Activated T-helper 1 cell treated with anti-CD3 and anti-CD28 coated beads, Interleukin-12 subunit alpha, Interleukin-12 subunit beta, Interleukin-2, Interleukin-4 antibody, amounts not matched to agents 30 ng/mL and 10 ng/mL and 1 ng/mL, durations not matched to agents 14 hours and 24 hours and 36 hours (primary cell): ENCODE results near the gene TENM4. TPM values are rescaled to one million over a fixed set of nuclear protein-coding genes. Genes with fewer than 3 reads are reported as not detected.

Experiments
- DNase-seq: peaks from one replicate; pipeline ENCODE4 v3.0.0; 2021; ENCODE audit warnings: low spot score
- H3K27ac Mint-ChIP-seq: one replicate; pipeline ENCODE4 v1.8.0; 2021; ENCODE audit warnings: mild to moderate bottlenecking, mixed read lengths
- H3K27me3 Mint-ChIP-seq: one replicate; pipeline ENCODE4 v1.8.0; 2022; ENCODE audit warnings: mild to moderate bottlenecking, moderate library complexity, mixed read lengths; ENCODE audit not compliant: insufficient read depth
- H3K36me3 Mint-ChIP-seq: one replicate; pipeline ENCODE4 v1.8.0; 2021; ENCODE audit warnings: low read depth, mixed read lengths
- H3K4me1 Mint-ChIP-seq: one replicate; pipeline ENCODE4 v1.8.0; 2021; ENCODE audit warnings: low read depth, mixed read lengths
- H3K4me3 Mint-ChIP-seq: one replicate; pipeline ENCODE4 v1.8.0; 2021; ENCODE audit warnings: mild to moderate bottlenecking, moderate library complexity, mixed read lengths
- H3K9me3 Mint-ChIP-seq: one replicate; pipeline ENCODE4 v1.8.0; 2021; ENCODE audit warnings: mixed read lengths
- intact Hi-C: fragments of 100-400 bp; cut with micrococcal nuclease; formaldehyde crosslinking; loops from one replicate; pipeline ENCODE4 v1.15.1; 2024
- total RNA-seq: library from RNA; stranded (reverse); gene quantifications from 2 replicates; pipeline ENCODE4 v1.2.3, GENCODE V29; 2022

Gene TENM4
- total RNA-seq, 1 donor from 2014 or later: 0.03 TPM

DNA sequence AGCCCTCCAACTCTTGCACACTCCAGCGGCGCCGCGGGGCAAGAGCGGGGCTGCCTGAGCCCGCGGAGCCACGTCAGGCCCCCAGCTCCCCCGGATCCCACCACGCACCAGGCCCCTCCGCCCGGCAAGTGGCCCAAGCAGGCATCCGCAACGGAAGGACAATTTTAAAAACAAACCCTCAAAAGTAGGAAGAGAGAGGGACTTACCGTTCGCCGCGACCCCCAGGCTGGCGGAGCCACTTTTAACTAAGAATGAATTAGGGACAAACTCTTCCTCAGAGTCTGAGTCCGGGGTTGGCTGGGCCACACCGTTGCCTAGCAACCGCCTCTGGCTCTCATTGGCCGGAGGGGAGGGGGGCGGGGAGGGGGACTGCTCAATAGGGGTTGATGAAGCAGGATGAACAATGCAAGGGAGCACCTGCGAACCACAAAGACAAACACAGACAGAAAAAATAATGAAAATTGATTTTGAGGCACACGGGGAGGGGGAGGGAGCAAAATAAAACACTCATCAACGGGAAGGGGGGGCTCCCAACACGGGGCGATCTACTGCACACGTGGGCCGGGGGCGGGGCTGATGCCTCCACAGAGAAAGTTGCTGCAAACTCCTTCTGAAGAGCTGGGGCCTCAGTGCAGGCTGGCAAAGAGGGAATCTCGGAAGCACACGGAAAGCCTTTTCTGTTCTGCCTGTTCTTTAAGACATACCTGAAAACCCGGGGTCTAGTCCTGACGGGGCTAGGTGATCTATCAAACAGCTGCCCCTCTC, 478.7 kb downstream of the TENM4 start:
- no peak for DNase-seq
- intact Hi-C loops: no loop called here
- Mint-ChIP-seq H3K9me3 (no peaks in the 10 kb centered on the region), H3K4me3 (no peak overlapping the region), H3K27ac (no peak overlapping the region), H3K4me1 (no peaks in the 10 kb centered on the region), H3K27me3 (peaks cover 24% of the 10 kb centered on the region), H3K36me3 (no peaks in the 10 kb centered on the region)

DNA sequence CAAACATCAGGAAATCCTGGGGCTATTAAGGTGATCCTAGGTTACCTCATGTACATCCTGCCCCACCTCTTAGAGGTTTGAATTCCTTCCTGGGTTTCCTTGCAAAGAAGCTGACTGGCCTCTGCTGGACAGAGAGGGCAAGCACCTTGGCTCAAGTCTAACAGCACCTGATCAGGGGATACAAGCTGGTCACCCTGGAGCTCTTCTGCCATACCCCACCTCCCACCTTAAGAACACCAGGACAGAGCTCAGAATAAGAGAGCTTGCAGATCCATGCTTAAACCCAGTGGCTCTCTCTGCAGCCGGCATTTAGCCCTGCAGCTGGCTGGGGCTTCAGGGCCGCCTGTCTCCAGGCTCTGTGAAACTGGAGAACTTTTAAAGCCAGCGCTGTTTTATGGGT, 479.6 kb downstream of the TENM4 start:
- no peaks in the 10 kb centered on the region for H3K36me3 Mint-ChIP-seq
- intact Hi-C loops: no loop called here
- H3K27ac Mint-ChIP-seq: no peak overlapping the region
- H3K9me3 Mint-ChIP-seq: no peaks in the 10 kb centered on the region
- H3K27me3 Mint-ChIP-seq: peaks cover 24% of the 10 kb centered on the region
- H3K4me3 Mint-ChIP-seq: no peak overlapping the region
- no peaks in the 10 kb centered on the region for H3K4me1 Mint-ChIP-seq
- no peak for DNase-seq

- Mint-ChIP-seq H3K4me3 (no peak overlapping the region), H3K27me3 (peaks cover 23% of the 10 kb centered on the region), H3K36me3 (no peaks in the 10 kb centered on the region), H3K27ac (no peak overlapping the region), H3K9me3 (no peaks in the 10 kb centered on the region), H3K4me1 (no peaks in the 10 kb centered on the region)
- intact Hi-C loops: no loop called here
- no peak for DNase-seq
Measured at GRCh38 chr11:78958444-78958843, 482.4 kb downstream of the TENM4 start.

- no peak overlapping the region for H3K4me3 Mint-ChIP-seq
- H3K27ac Mint-ChIP-seq: no peak overlapping the region
- no peak for DNase-seq
- no peaks in the 10 kb centered on the region for H3K36me3 Mint-ChIP-seq
- H3K9me3 Mint-ChIP-seq: no peaks in the 10 kb centered on the region
- H3K27me3 Mint-ChIP-seq: peaks cover 24% of the 10 kb centered on the region
- intact Hi-C loops: no loop called here
- no peaks in the 10 kb centered on the region for H3K4me1 Mint-ChIP-seq
Measured at GRCh38 chr11:78957476-78958245, 483.2 kb downstream of the TENM4 start.

DNA sequence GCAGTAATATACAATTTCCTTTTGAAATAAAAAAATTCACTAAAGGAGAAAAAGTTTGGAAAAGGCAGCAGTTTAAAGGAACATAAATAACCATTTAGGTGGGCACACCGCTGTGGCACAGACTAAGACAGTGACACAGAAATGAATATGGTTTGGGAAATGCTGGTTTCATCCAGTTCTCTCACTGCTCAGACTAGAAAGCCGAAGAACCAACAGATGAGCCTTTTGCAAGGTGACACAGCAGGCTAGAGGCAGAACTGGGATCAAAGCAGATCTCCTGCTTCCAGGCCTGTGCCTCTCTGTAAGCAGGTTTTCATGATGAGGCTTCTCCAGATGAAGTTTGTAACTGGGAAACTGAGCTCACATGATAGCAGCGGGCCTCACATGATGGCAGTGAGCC, 486.1 kb downstream of the TENM4 start:
- H3K27ac Mint-ChIP-seq: no peak overlapping the region
- no peaks in the 10 kb centered on the region for H3K9me3 Mint-ChIP-seq
- intact Hi-C loops: no loop called here

GRCh38 chr11:78954261-78954660, 486.6 kb downstream of the TENM4 start:
- Mint-ChIP-seq H3K9me3 (no peaks in the 10 kb centered on the region), H3K27ac (no peak overlapping the region), H3K27me3 (peaks cover 11% of the 10 kb centered on the region), H3K4me3 (no peak overlapping the region), H3K36me3 (no peaks in the 10 kb centered on the region), H3K4me1 (no peaks in the 10 kb centered on the region)
- DNase-seq: no peak
- intact Hi-C loops: no loop called here

More for the DNA sequence above, 486.1 kb downstream of the TENM4 start:
- Mint-ChIP-seq H3K4me1 (no peaks in the 10 kb centered on the region), H3K4me3 (no peak overlapping the region), H3K36me3 (no peaks in the 10 kb centered on the region), H3K27me3 (peaks cover 12% of the 10 kb centered on the region)
- DNase-seq: no peak

DNA sequence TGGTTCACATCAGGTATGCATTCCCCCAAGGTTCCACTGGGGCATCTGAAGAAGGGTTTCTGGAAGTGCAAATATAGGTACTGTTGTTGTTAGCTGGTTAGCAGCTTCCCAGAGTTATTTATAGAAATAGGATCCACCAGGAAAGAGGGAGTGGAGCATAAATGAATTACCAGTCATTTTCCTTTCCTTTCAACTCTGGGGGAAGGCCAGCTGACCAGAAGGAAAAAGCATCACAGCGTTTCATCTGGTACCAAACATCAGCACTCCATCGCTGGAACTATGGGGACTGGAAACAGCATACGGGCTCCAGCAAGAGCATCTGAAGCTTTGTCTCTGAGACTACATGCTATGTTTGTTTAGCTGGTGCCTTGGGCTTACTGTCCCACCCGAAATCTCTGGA, 487.9 kb downstream of the TENM4 start:
- H3K27me3 Mint-ChIP-seq: peaks cover 10% of the 10 kb centered on the region
- intact Hi-C loops: no loop called here
- DNase-seq: no peak
- H3K9me3 Mint-ChIP-seq: no peaks in the 10 kb centered on the region
- no peaks in the 10 kb centered on the region for H3K4me1 Mint-ChIP-seq
- H3K4me3 Mint-ChIP-seq: no peak overlapping the region
- no peaks in the 10 kb centered on the region for H3K36me3 Mint-ChIP-seq
- H3K27ac Mint-ChIP-seq: no peak overlapping the region

GRCh38 chr11:78952175-78952574, 488.7 kb downstream of the TENM4 start:
- intact Hi-C loops: no loop called here
- H3K4me3 Mint-ChIP-seq: no peak overlapping the region
- no peaks in the 10 kb centered on the region for H3K4me1 Mint-ChIP-seq
- no peak for DNase-seq
- peaks cover 10% of the 10 kb centered on the region for H3K27me3 Mint-ChIP-seq
- no peaks in the 10 kb centered on the region for H3K9me3 Mint-ChIP-seq
- no peak overlapping the region for H3K27ac Mint-ChIP-seq
- H3K36me3 Mint-ChIP-seq: no peaks in the 10 kb centered on the region

GRCh38 chr11:78949976-78950690, 490.7 kb downstream of the TENM4 start:
- Mint-ChIP-seq H3K27ac (no peak overlapping the region), H3K27me3 (peaks cover 11% of the 10 kb centered on the region), H3K4me1 (no peaks in the 10 kb centered on the region), H3K9me3 (no peaks in the 10 kb centered on the region), H3K36me3 (no peaks in the 10 kb centered on the region), H3K4me3 (no peak overlapping the region)
- DNase-seq: no peak
- intact Hi-C loops: no loop called here

GRCh38 chr11:78946945-78947902, 493.6 kb downstream of the TENM4 start:
- intact Hi-C loops: no loop called here
- no peaks in the 10 kb centered on the region for H3K9me3 Mint-ChIP-seq
- H3K27me3 Mint-ChIP-seq: peaks cover 6% of the 10 kb centered on the region
- no peak overlapping the region for H3K27ac Mint-ChIP-seq
- H3K36me3 Mint-ChIP-seq: no peaks in the 10 kb centered on the region
- DNase-seq: no peak
- H3K4me3 Mint-ChIP-seq: no peak overlapping the region
- no peaks in the 10 kb centered on the region for H3K4me1 Mint-ChIP-seq

DNA sequence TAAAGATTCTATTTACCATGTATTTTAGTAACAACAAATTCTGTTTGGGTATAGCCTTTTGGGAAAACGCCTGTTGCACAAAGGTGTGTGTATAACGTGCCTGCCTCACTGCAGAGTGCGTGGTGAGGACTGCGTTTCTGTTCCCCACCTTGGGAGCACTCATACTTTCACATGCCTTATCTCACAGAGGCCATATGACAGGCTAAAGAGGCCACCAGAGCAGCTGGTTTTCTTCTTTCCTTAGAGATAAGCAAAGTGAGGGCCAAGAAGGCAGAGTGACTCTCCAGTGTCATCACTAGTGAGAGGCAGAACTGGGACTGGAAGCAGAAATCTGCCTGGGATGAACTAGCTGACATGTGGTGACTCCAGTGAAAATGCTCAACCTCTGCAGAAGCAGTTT, 497.0 kb downstream of the TENM4 start:
- Mint-ChIP-seq H3K4me1 (no peaks in the 10 kb centered on the region), H3K27ac (no peak overlapping the region), H3K36me3 (no peaks in the 10 kb centered on the region), H3K27me3 (peaks cover 7% of the 10 kb centered on the region), H3K4me3 (no peak overlapping the region), H3K9me3 (no peaks in the 10 kb centered on the region)
- intact Hi-C loops: no loop called here
- no peak for DNase-seq

DNA sequence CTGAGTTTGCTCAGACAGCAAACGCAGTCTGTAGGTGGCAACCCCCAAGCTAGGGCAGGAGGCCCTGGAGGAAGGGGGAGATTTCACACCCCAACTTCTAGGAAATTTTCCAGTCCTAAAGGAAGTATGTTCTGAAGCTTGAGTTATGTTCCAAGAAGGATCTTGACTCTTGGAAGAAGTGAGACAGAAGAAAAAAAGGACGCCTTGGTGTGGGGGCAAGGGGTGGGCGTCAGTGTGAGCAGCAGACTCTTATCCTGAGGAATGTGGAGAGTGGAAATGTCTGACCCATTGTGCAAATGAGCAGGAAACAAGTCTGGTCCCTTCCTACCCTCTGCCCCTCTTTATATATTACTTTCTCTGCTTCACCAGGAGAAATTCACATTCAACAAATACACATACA, 497.7 kb downstream of the TENM4 start:
- Mint-ChIP-seq H3K4me1 (no peaks in the 10 kb centered on the region), H3K27me3 (peaks cover 7% of the 10 kb centered on the region), H3K4me3 (no peak overlapping the region), H3K27ac (no peak overlapping the region), H3K9me3 (no peaks in the 10 kb centered on the region), H3K36me3 (no peaks in the 10 kb centered on the region)
- intact Hi-C loops: no loop called here
- no peak for DNase-seq
